GM18873 (cell line): ENCODE data around the gene STPG2.

Source experiments
- ATAC-seq: cut with Tn5 transposase; IDR thresholded peaks from one replicate; pipeline ENCODE4 v1.9.1; 2021; ENCODE audit warnings: mild to moderate bottlenecking, moderate library complexity, moderate number of reproducible peaks; ENCODE audit not compliant: unreplicated experiment, low FRiP score

Gene STPG2

DNA sequence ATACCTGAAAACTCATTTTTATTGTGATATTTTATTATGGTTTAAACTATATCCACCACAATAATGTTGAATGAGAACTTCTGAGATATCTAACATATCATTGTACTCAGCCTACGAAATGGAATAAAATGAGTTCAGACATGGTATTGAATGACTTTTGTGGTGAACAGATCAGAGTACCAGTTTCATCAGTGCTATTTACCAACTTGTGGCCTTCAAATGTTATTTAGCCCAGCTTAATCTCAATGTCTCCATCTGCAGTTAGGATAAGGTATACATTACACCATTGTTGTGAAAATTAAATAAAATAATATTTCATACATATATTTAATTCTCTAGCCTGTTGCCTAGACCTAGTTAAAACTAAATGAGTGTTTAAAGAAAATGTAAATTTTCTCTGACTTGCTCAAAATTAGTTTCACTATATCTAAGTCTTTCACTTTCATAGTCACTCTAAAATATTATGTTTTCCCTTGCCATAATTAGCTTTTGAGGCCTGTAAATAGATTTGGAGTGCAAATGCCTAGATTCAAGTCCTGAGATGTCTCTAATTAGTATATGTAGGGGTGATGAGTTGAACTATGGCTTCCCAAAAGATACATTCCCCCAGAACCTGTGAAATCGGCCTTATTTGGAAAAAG, 594.2 kb downstream of the STPG2 start:
- ATAC-seq: no peak

DNA sequence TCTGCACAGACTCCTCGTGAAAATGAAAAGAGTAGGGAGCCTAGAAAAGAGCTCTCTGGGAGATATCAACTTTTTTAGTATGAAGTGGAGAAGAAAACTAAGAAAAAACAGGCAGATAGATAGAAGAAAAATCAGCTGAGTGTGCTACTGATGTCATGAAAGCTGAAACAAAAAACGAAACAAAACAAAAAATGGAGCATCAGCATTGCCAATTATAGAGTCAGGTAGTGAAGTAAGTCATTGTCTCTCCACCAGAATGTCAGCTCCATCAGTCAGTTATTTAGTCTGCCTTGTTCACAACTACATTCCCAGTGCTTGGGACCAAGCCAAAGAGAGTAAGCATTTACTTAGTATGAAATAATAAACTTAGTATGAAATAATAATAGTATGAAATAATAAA, 595.1 kb downstream of the STPG2 start:
- no peak for ATAC-seq

- no peak for ATAC-seq
Measured at GRCh38 chr4:97531351-97531750, 611.9 kb downstream of the STPG2 start.

GRCh38 chr4:97530676-97531075, 612.6 kb downstream of the STPG2 start:
- ATAC-seq: no peak

- no peak for ATAC-seq
Measured at GRCh38 chr4:97525236-97525635, 618.0 kb downstream of the STPG2 start.

DNA sequence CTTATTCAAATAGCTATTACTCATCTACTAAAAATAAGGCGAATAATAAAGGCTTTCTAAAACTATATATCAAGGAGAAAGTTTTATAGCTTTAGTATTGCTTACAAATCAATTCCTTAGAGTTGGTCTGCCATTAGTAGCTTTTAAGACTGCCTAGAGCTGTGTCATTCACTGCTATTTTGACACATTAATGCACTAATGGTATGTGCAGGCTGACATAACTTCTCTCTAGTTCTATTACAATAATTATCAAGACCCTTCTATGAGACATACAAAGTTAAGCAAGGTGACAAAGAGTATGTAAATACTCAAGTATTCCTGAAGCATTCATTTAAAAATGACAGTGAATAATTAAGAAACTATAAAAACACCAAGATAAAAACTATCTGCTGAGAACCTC, 625.3 kb downstream of the STPG2 start:
- no peak for ATAC-seq

- ATAC-seq: no peak
Measured at GRCh38 chr4:97513917-97514316, 629.4 kb downstream of the STPG2 start.
